GM19324 (cell line): ENCODE measurements around the gene MPPED1.

Experiments
- ATAC-seq: cut with Tn5 transposase; IDR thresholded peaks from one replicate; pipeline ENCODE4 v1.9.1; 2021; ENCODE audit warnings: mild to moderate bottlenecking, moderate library complexity; ENCODE audit not compliant: unreplicated experiment, low FRiP score

The MPPED1 gene

GRCh38 chr22:43535741-43536140 lies 123.9 kb downstream of the MPPED1 start:
- ATAC-seq: no peak

GRCh38 chr22:43537019-43537585 lies 125.3 kb downstream of the MPPED1 start:
- no peak for ATAC-seq

GRCh38 chr22:43539572-43540528 lies 128.0 kb downstream of the MPPED1 start:
- ATAC-seq: no peak

GRCh38 chr22:43540529-43540923 lies 128.7 kb downstream of the MPPED1 start:
- ATAC-seq: no peak

- no peak for ATAC-seq
Observed at GRCh38 chr22:43541022-43541421, 129.2 kb downstream of the MPPED1 start.

GRCh38 chr22:43541462-43542407 lies 129.9 kb downstream of the MPPED1 start:
- ATAC-seq: no peak

GRCh38 chr22:43542681-43543521 lies 131.1 kb downstream of the MPPED1 start:
- no peak for ATAC-seq

GRCh38 chr22:43543522-43544288 lies 131.9 kb downstream of the MPPED1 start:
- no peak for ATAC-seq

GRCh38 chr22:43544289-43544673 lies 132.5 kb downstream of the MPPED1 start:
- ATAC-seq: no peak

GRCh38 chr22:43546186-43546585 lies 134.4 kb downstream of the MPPED1 start:
- ATAC-seq: no peak

- no peak for ATAC-seq
Observed at GRCh38 chr22:43550024-43550620, 138.3 kb downstream of the MPPED1 start.

- ATAC-seq: no peak
Observed at GRCh38 chr22:43550672-43551071, 138.9 kb downstream of the MPPED1 start.

GRCh38 chr22:43553451-43554258 lies 141.8 kb downstream of the MPPED1 start:
- no peak for ATAC-seq

- no peak for ATAC-seq
Observed at GRCh38 chr22:43554259-43554636, 142.4 kb downstream of the MPPED1 start.

GRCh38 chr22:43554694-43555365 lies 143.0 kb downstream of the MPPED1 start:
- no peak for ATAC-seq

GRCh38 chr22:43555561-43556515 lies 144.0 kb downstream of the MPPED1 start:
- ATAC-seq: no peak
